ENCODE results near the gene HOXB5. TPM values are rescaled to one million over a fixed set of nuclear protein-coding genes. Genes with fewer than 3 reads are reported as not detected.

HOXB5 gene
- total RNA-seq, 1 experiment from 2014 or later = 19.8 TPM

DNA sequence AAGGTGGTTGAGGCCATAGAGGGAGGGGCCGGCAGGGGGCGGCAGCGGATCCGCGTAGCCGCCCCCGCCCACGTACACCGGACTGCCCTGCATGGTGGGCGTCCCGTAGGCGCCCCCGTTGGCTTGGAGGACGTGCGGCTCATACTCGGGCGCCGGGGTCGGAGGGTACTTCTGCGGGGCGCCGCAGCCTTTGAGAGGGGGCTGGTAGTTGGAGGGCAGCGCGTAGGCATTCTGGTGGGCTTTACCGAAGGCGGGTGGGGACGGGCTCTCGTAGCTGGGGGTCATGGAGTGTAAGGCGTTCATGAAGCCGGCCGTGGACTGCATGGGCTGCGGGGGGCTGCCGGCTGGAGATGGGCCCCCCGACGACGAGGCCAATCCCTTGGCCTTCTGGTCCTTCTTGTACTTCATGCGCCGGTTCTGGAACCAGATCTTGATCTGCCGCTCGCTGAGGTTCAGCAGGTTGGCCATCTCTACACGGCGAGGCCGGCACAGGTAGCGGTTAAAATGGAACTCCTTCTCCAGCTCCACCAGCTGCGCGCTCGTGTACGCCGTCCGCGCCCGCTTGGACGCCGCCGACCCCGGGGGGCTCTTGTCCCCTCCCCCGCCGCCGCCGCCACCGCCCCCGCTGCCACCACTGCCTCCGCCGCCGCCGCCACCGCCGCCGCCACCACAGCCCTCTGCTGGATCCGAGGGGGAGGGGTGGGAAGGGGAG is 42.9 kb downstream of the HOXB5 start:
- H2AFZ ChIP-seq (ENCODE audit: low read depth, low read length, poor library complexity, severe bottlenecking) = no peak overlapping the region
- TF ChIP-seq YY1 (IDR thresholded peaks at IDR 0.05; ENCODE audit: extremely low read depth, insufficient replicate concordance, low read depth, low read length) (no peak), TCF7L2 (IDR thresholded peaks at IDR 0.05; ENCODE audit: borderline replicate concordance, extremely low read depth, insufficient read depth, insufficient read length) (no peak), EZH2 (IDR thresholded peaks at IDR 0.05) (no peak), CEBPB (IDR thresholded peaks at IDR 0.05; ENCODE audit: low read depth) (no peak), SRF (IDR thresholded peaks at IDR 0.05; ENCODE audit: low read depth) (no peak), RAD21 (IDR thresholded peaks at IDR 0.05; ENCODE audit: low read depth) (no peak), SP1 (IDR thresholded peaks at IDR 0.05; ENCODE audit: low read depth) (no peak), POLR2AphosphoS5 (IDR thresholded peaks at IDR 0.05; ENCODE audit: low read depth, low read length) (no peak), POLR2A (IDR thresholded peaks at IDR 0.05; ENCODE audit: borderline replicate concordance, extremely low read depth, insufficient read depth, insufficient read length) (no peak), EGR1 (IDR thresholded peaks at IDR 0.05; ENCODE audit: low read depth) (no peak), SIN3A (IDR thresholded peaks at IDR 0.05; ENCODE audit: low read depth) (no peak), JUND (IDR thresholded peaks at IDR 0.05) (no peak)
- TF ChIP-seq, protein P1, sequence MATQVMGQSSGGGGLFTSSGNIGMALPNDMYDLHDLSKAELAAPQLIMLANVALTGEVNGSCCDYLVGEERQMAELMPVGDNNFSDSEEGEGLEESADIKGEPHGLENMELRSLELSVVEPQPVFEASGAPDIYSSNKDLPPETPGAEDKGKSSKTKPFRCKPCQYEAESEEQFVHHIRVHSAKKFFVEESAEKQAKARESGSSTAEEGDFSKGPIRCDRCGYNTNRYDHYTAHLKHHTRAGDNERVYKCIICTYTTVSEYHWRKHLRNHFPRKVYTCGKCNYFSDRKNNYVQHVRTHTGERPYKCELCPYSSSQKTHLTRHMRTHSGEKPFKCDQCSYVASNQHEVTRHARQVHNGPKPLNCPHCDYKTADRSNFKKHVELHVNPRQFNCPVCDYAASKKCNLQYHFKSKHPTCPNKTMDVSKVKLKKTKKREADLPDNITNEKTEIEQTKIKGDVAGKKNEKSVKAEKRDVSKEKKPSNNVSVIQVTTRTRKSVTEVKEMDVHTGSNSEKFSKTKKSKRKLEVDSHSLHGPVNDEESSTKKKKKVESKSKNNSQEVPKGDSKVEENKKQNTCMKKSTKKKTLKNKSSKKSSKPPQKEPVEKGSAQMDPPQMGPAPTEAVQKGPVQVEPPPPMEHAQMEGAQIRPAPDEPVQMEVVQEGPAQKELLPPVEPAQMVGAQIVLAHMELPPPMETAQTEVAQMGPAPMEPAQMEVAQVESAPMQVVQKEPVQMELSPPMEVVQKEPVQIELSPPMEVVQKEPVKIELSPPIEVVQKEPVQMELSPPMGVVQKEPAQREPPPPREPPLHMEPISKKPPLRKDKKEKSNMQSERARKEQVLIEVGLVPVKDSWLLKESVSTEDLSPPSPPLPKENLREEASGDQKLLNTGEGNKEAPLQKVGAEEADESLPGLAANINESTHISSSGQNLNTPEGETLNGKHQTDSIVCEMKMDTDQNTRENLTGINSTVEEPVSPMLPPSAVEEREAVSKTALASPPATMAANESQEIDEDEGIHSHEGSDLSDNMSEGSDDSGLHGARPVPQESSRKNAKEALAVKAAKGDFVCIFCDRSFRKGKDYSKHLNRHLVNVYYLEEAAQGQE (IDR thresholded peaks at IDR 0.05; ENCODE audit: low read depth) = no peak
- TF ChIP-seq, protein P2, sequence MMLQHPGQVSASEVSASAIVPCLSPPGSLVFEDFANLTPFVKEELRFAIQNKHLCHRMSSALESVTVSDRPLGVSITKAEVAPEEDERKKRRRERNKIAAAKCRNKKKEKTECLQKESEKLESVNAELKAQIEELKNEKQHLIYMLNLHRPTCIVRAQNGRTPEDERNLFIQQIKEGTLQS (IDR thresholded peaks at IDR 0.05) = no peak
- TF ChIP-seq, protein P3, sequence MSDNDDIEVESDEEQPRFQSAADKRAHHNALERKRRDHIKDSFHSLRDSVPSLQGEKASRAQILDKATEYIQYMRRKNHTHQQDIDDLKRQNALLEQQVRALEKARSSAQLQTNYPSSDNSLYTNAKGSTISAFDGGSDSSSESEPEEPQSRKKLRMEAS (IDR thresholded peaks at IDR 0.05) = no peak
- TF ChIP-seq, protein P4, sequence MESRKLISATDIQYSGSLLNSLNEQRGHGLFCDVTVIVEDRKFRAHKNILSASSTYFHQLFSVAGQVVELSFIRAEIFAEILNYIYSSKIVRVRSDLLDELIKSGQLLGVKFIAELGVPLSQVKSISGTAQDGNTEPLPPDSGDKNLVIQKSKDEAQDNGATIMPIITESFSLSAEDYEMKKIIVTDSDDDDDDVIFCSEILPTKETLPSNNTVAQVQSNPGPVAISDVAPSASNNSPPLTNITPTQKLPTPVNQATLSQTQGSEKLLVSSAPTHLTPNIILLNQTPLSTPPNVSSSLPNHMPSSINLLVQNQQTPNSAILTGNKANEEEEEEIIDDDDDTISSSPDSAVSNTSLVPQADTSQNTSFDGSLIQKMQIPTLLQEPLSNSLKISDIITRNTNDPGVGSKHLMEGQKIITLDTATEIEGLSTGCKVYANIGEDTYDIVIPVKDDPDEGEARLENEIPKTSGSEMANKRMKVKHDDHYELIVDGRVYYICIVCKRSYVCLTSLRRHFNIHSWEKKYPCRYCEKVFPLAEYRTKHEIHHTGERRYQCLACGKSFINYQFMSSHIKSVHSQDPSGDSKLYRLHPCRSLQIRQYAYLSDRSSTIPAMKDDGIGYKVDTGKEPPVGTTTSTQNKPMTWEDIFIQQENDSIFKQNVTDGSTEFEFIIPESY (IDR thresholded peaks at IDR 0.05; ENCODE audit: extremely low read depth, insufficient replicate concordance, low read length) = no peak
- TF ChIP-seq, protein P5, sequence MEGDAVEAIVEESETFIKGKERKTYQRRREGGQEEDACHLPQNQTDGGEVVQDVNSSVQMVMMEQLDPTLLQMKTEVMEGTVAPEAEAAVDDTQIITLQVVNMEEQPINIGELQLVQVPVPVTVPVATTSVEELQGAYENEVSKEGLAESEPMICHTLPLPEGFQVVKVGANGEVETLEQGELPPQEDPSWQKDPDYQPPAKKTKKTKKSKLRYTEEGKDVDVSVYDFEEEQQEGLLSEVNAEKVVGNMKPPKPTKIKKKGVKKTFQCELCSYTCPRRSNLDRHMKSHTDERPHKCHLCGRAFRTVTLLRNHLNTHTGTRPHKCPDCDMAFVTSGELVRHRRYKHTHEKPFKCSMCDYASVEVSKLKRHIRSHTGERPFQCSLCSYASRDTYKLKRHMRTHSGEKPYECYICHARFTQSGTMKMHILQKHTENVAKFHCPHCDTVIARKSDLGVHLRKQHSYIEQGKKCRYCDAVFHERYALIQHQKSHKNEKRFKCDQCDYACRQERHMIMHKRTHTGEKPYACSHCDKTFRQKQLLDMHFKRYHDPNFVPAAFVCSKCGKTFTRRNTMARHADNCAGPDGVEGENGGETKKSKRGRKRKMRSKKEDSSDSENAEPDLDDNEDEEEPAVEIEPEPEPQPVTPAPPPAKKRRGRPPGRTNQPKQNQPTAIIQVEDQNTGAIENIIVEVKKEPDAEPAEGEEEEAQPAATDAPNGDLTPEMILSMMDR (IDR thresholded peaks at IDR 0.05 in 2 of 3, conservative IDR thresholded peaks at IDR 0.05 in 1 of 3; ENCODE audit: borderline replicate concordance in 1 of 3, insufficient read depth in 1 of 3, low read depth in 2 of 3, low read length in 2 of 3) = no peak
- H3K4me3 ChIP-seq (replicated peaks in 1 of 2; ENCODE audit: low read depth in 1 of 2, low read length in 2 of 2) = no peak overlapping the region
- H3K9me2 ChIP-seq (ENCODE audit: insufficient read depth) = no peaks in the 10 kb centered on the region
- H3K4me2 ChIP-seq (ENCODE audit: low read length) = no peak overlapping the region
- no peak for ATAC-seq
- intact Hi-C loops (cut with micrococcal nuclease) = no loop called here
- no peaks in the 10 kb centered on the region for H3K4me1 ChIP-seq (ENCODE audit: control insufficient read depth in 1 of 2, insufficient read depth in 2 of 2, low read length in 2 of 2)
- ChIA-PET POLR2A (no interaction called here), CTCF (no interaction called here), RAD21 (ENCODE audit: low non-redundant PET in 1 of 2, low total read pairs in 2 of 2, uncharacterized antibody in 2 of 2, unreplicated experiment in 2 of 2) (no interaction called here)
- no peaks in the 10 kb centered on the region for H3K79me2 ChIP-seq (ENCODE audit: insufficient read depth, low read length)
- H3K27me3 ChIP-seq (ENCODE audit: insufficient read depth, low read length) = no peaks in the 10 kb centered on the region
- no TSS peak for BruUV-seq (replicated peaks)
- H3K9ac ChIP-seq (ENCODE audit: low read length) = no peak overlapping the region
- H4K20me1 ChIP-seq (ENCODE audit: insufficient read depth) = no peaks in the 10 kb centered on the region
- H3K27ac ChIP-seq (ENCODE audit: low read depth, low read length) = no peak overlapping the region
- peaks cover 0 to 4% of the 10 kb centered on the region in 2 experiments; a peak in 1 of 4 replicates for H3K36me3 ChIP-seq (ENCODE audit: control insufficient read depth in 1 of 2, insufficient read depth in 2 of 2, low read length in 2 of 2)
- DNase-seq (ENCODE audit: low read depth, low spot score) = no peak
- no peaks in the 10 kb centered on the region for H3K9me3 ChIP-seq (ENCODE audit: control insufficient read depth in 1 of 2, insufficient read depth in 1 of 2, low read depth in 1 of 2, low read length in 2 of 2)

Data from HCT116 (cell line).